ENCODE data around the gene ZNF594. TPM values are rescaled to one million over a fixed set of nuclear protein-coding genes. Genes with fewer than 3 reads are reported as not detected.

Gene ZNF594
- total and polyA plus RNA-seq, 2 donors (not counting 3 experiments of a cell fraction or from before 2014, with no cell fraction given): 1.2 to 5.8 TPM

- Histone ChIP-seq H3K9ac (replicated peaks; ENCODE audit: extremely low read depth, insufficient read depth, low read length) (no peak overlapping the region), H3K4me1 (ENCODE audit: control insufficient read depth, extremely low read depth, insufficient read depth, low read length) (no peaks in the 10 kb centered on the region), H3K4me3 (replicated peaks in 1 of 3; ENCODE audit: insufficient read depth in 1 of 3, low read depth in 1 of 3, low read length in 3 of 3) (no peak overlapping the region), H3K9me3 (replicated peaks; ENCODE audit: control insufficient read depth, insufficient read depth, low read length) (no peaks in the 10 kb centered on the region), H3K9me1 (replicated peaks; ENCODE audit: control insufficient read depth, extremely low read depth, insufficient read depth, low read length) (no peaks in the 10 kb centered on the region), H2AFZ (ENCODE audit: low read depth, low read length) (no peak overlapping the region), H3K79me2 (ENCODE audit: control insufficient read depth, insufficient read depth, low read length) (no peaks in the 10 kb centered on the region), H3K36me3 (ENCODE audit: control insufficient read depth in 2 of 2, extremely low read depth in 1 of 2, insufficient read depth in 2 of 2, low read length in 2 of 2) (no peaks in the 10 kb centered on the region), H3K27me3 (ENCODE audit: control insufficient read depth in 2 of 2, insufficient read depth in 2 of 2, low read length in 2 of 2) (no peaks in the 10 kb centered on the region), H4K20me1 (replicated peaks; ENCODE audit: control insufficient read depth, extremely low read depth, insufficient read depth, low read length) (no peaks in the 10 kb centered on the region), H3K4me2 (ENCODE audit: insufficient read depth, low read length) (no peak overlapping the region), H3K27ac (ENCODE audit: insufficient read depth, low read depth, low read length) (no peak overlapping the region)
- no TSS peak for BruUV-seq (replicated peaks)
- peak; percentile 19 for DNase-seq (ENCODE audit: low read depth, low spot score)
- FAIRE-seq: peak; percentile 55
- ChIA-PET CTCF (no interaction called here), POLR2A (no interaction called here)
- dilution Hi-C loops (cut with MboI; ENCODE audit: extremely low pct_ligation_motif_present, low sequenced_read_pairs) (no loop called here), intact Hi-C loops (cut with micrococcal nuclease) (no loop called here)
- TF ChIP-seq EZH2 (IDR thresholded peaks at IDR 0.05; ENCODE audit: borderline replicate concordance, low read depth, low read length, severe bottlenecking): no peak
- no peak for TF ChIP-seq POLR2A (IDR thresholded peaks at IDR 0.05; ENCODE audit: low read depth, low read length)
- no peak for TF ChIP-seq POLR2AphosphoS5 (IDR thresholded peaks at IDR 0.05; ENCODE audit: insufficient read depth, low read depth, low read length)
These were observed 19.8 kb upstream of the ZNF594 start for GRCh38 chr17:5211458-5211857.

- H3K27me3 ChIP-seq (ENCODE audit: control insufficient read depth in 2 of 2, insufficient read depth in 2 of 2, low read length in 2 of 2): no peaks in the 10 kb centered on the region
- CTCF ChIA-PET: no interaction called here
These were observed 19.1 kb upstream of the ZNF594 start for GRCh38 chr17:5210614-5211252.

More at GRCh38 chr17:5210614-5211252, 19.1 kb upstream of the ZNF594 start:
- no peak overlapping the region for H2AFZ ChIP-seq (ENCODE audit: low read depth, low read length)
- H3K36me3 ChIP-seq (ENCODE audit: control insufficient read depth in 2 of 2, extremely low read depth in 1 of 2, insufficient read depth in 2 of 2, low read length in 2 of 2): no peaks in the 10 kb centered on the region
- H3K9ac ChIP-seq (replicated peaks; ENCODE audit: extremely low read depth, insufficient read depth, low read length): no peak overlapping the region
- TF ChIP-seq POLR2AphosphoS5 (IDR thresholded peaks at IDR 0.05; ENCODE audit: insufficient read depth, low read depth, low read length) (no peak), CTCF (IDR thresholded peaks at IDR 0.05; ENCODE audit: extremely low read depth in 1 of 2, insufficient read depth in 1 of 2, low read depth in 1 of 2, low read length in 2 of 2) (no peak), MAX (IDR thresholded peaks at IDR 0.05; ENCODE audit: insufficient read depth, insufficient read length) (no peak), POLR2A (IDR thresholded peaks at IDR 0.05; ENCODE audit: low read depth, low read length) (no peak), GATA2 (IDR thresholded peaks at IDR 0.05; ENCODE audit: insufficient read depth, insufficient read length, low read depth, low read length) (no peak), JUN (IDR thresholded peaks at IDR 0.05; ENCODE audit: borderline replicate concordance, insufficient read depth, insufficient read length, low read depth) (no peak), EZH2 (IDR thresholded peaks at IDR 0.05; ENCODE audit: borderline replicate concordance, low read depth, low read length, severe bottlenecking) (no peak), FOS (IDR thresholded peaks at IDR 0.05; ENCODE audit: borderline replicate concordance, insufficient read depth, low read length) (no peak), MYC (IDR thresholded peaks at IDR 0.05; ENCODE audit: low read depth, low read length) (no peak)
- H3K4me1 ChIP-seq (ENCODE audit: control insufficient read depth, extremely low read depth, insufficient read depth, low read length): no peaks in the 10 kb centered on the region
- H3K27ac ChIP-seq (ENCODE audit: insufficient read depth, low read depth, low read length): no peak overlapping the region
- dilution Hi-C loops (cut with MboI; ENCODE audit: extremely low pct_ligation_motif_present, low sequenced_read_pairs) (no loop called here), intact Hi-C loops (cut with micrococcal nuclease) (no loop called here)
- no peak overlapping the region for H3K4me2 ChIP-seq (ENCODE audit: insufficient read depth, low read length)
- no peak for DNase-seq (ENCODE audit: low read depth, low spot score)
- H4K20me1 ChIP-seq (replicated peaks; ENCODE audit: control insufficient read depth, extremely low read depth, insufficient read depth, low read length): no peaks in the 10 kb centered on the region
- H3K9me3 ChIP-seq (replicated peaks; ENCODE audit: control insufficient read depth, insufficient read depth, low read length): no peaks in the 10 kb centered on the region
- POLR2A ChIA-PET: no interaction called here
- no peak overlapping the region for H3K4me3 ChIP-seq (replicated peaks in 1 of 3; ENCODE audit: insufficient read depth in 1 of 3, low read depth in 1 of 3, low read length in 3 of 3)
- no peaks in the 10 kb centered on the region for H3K79me2 ChIP-seq (ENCODE audit: control insufficient read depth, insufficient read depth, low read length)
- no peaks in the 10 kb centered on the region for H3K9me1 ChIP-seq (replicated peaks; ENCODE audit: control insufficient read depth, extremely low read depth, insufficient read depth, low read length)
- no peak for FAIRE-seq
- no TSS peak for BruUV-seq (replicated peaks)

Measured in endothelial cell of umbilical vein (primary cell).